B cell (primary cell): Measurements from ENCODE around the gene HOXA10. TPM values are rescaled to one million over a fixed set of nuclear protein-coding genes. Genes with fewer than 3 reads are reported as not detected.

Source experiments
- ATAC-seq: fragments of 200-7000 bp; cut with Tn5 transposase; one replicate; pipeline ENCODE4 v1.10.0; 2021; ENCODE audit warnings: low read depth, mild to moderate bottlenecking, moderate number of reproducible peaks, moderate library complexity
- CTCF ChIA-PET: fragments of 350-600 bp; sonication (Branson Sonifier 250); formaldehyde crosslinking; loops from one replicate; lab custom pipeline; 2021; ENCODE audit warnings: antibody characterized with exemption, inconsistent platforms; lab: Charles Lee
- POLR2A ChIA-PET: fragments of 350-600 bp; sonication (Branson Sonifier 250); formaldehyde crosslinking; loops from one replicate; lab custom pipeline; 2021; ENCODE audit warnings: antibody characterized with exemption; lab: Charles Lee
- DNase-seq: peaks from one replicate; pipeline ENCODE4 v3.0.0; 2013
- H2AFZ ChIP-seq: 2 replicates; pipeline ENCODE4 v1.6.1; 2012; ENCODE audit warnings: mild to moderate bottlenecking, low read depth, low read length; ENCODE audit not compliant: insufficient read depth, poor library complexity, severe bottlenecking
- H3K27ac ChIP-seq, 2 donors: 1 replicate in 1 of 2; 2 replicates in 1 of 2; pipeline ENCODE4 v1.5.1; 2012 to 2013; ENCODE audit warnings: low read length in 2 of 2, mild to moderate bottlenecking in 2 of 2, moderate library complexity in 1 of 2
- H3K27me3 ChIP-seq, 4 experiments: fragments of 200-600 bp in 1 of 4; sonication (generic) in 1 of 4; replicated peaks in 1 of 4; 1 replicate in 2 of 4; 2 replicates in 2 of 4; pipeline versions ENCODE4 v1.6.1 to v1.7.0; 2013 to 2016; ENCODE audit warnings: low read length in 3 of 4, mild to moderate bottlenecking in 2 of 4, mixed read lengths in 1 of 4, moderate library complexity in 1 of 4; ENCODE audit not compliant: insufficient read depth in 4 of 4, control insufficient read depth in 3 of 4; ENCODE audit errors: control extremely low read depth in 1 of 4
- H3K36me3 ChIP-seq, 2 experiments: replicated peaks in 1 of 2; 1 replicate in 1 of 2; 2 replicates in 1 of 2; pipeline versions ENCODE4 v1.6.1 to v1.7.1; 2013; ENCODE audit warnings: low read length in 1 of 2; ENCODE audit not compliant: insufficient read depth in 2 of 2, control insufficient read depth in 1 of 2; ENCODE audit errors: control extremely low read depth in 1 of 2, extremely low read depth in 1 of 2
- H3K4me1 ChIP-seq, 2 donors: fragments of 200-600 bp in 1 of 2; sonication (generic) in 1 of 2; 1 replicate in 1 of 2; 2 replicates in 1 of 2; pipeline versions ENCODE4 v1.5.1 to v1.6.1; 2013 to 2017; ENCODE audit warnings: low read length in 2 of 2; ENCODE audit not compliant: control insufficient read depth in 2 of 2, insufficient read depth in 2 of 2
- H3K4me2 ChIP-seq: replicated peaks from 2 replicates; pipeline ENCODE3; 2012; ENCODE audit warnings: mild to moderate bottlenecking, low read depth, low read length; ENCODE audit not compliant: poor library complexity, severe bottlenecking
- H3K4me3 ChIP-seq, 5 experiments: fragments of 200-600 bp in 1 of 5; sonication (generic) in 1 of 5; 1 replicate in 3 of 5; 2 replicates in 2 of 5; pipeline versions ENCODE4 v1.5.1 to v1.7.0; 2011 to 2016; ENCODE audit warnings: low read length in 4 of 5, mild to moderate bottlenecking in 4 of 5, low read depth in 2 of 5, control low read depth in 1 of 5, moderate library complexity in 1 of 5; ENCODE audit not compliant: insufficient read depth in 1 of 5; ENCODE audit errors: control extremely low read depth in 1 of 5, extremely low read depth in 1 of 5
- H3K79me2 ChIP-seq: fragments of 200-600 bp; sonication (generic); one replicate; pipeline ENCODE4 v1.6.0; 2016; ENCODE audit warnings: low read length; ENCODE audit not compliant: control insufficient read depth, insufficient read depth
- H3K9ac ChIP-seq: fragments of 200-600 bp; sonication (generic); 2 replicates; pipeline ENCODE4 v1.6.1; 2017; ENCODE audit warnings: mild to moderate bottlenecking, low read length, moderate library complexity
- H3K9me3 ChIP-seq, 3 donors: one replicate each; pipeline versions ENCODE4 v1.6.1 to v1.7.1; 2013; ENCODE audit warnings: low read length in 2 of 3; ENCODE audit not compliant: control insufficient read depth in 2 of 3, insufficient read depth in 1 of 3; ENCODE audit errors: control extremely low read depth in 1 of 3
- H4K20me1 ChIP-seq: 2 replicates; pipeline ENCODE4 v1.6.0; 2012; ENCODE audit warnings: mild to moderate bottlenecking, low read length; ENCODE audit not compliant: insufficient read depth, control insufficient read depth, poor library complexity, severe bottlenecking
- H3K27ac Mint-ChIP-seq: one replicate; pipeline ENCODE4 v1.8.0; 2021; ENCODE audit warnings: mixed read lengths
- H3K27me3 Mint-ChIP-seq: one replicate; pipeline ENCODE4 v1.8.0; 2021; ENCODE audit warnings: mixed read lengths
- H3K4me1 Mint-ChIP-seq: one replicate; pipeline ENCODE4 v1.8.0; 2021; ENCODE audit warnings: mixed read lengths
- H3K4me3 Mint-ChIP-seq: one replicate; pipeline ENCODE4 v1.8.0; 2021; ENCODE audit warnings: mixed read lengths
- H3K9me3 Mint-ChIP-seq: one replicate; pipeline ENCODE4 v1.8.0; 2022; ENCODE audit warnings: mixed read lengths; ENCODE audit not compliant: insufficient read depth
- CTCF ChIP-seq: fragments of 200-600 bp; IDR thresholded peaks from one replicate; pipeline ENCODE4 v1.8.0; 2022; ENCODE audit warnings: antibody characterized with exemption, mild to moderate bottlenecking
- EZH2 ChIP-seq: IDR thresholded peaks from 2 replicates; pipeline ENCODE4 v1.6.1; 2012; ENCODE audit warnings: borderline replicate concordance, low read depth, mild to moderate bottlenecking, moderate library complexity, low read length; ENCODE audit not compliant: insufficient read depth, poor library complexity, severe bottlenecking
- WGBS: methylation state at CpG from one replicate; pipeline ENCODE4 v1.1.5; 2013; ENCODE audit warnings: missing lambda C conversion rate; ENCODE audit not compliant: insufficient coverage; 5-methylcytosine and 5-hydroxymethylcytosine counted together
- intact Hi-C: fragments of 100-400 bp; cut with micrococcal nuclease; formaldehyde crosslinking; loops from one replicate; pipeline ENCODE4 v1.10.0; 2022
- polyA plus RNA-seq: library from polyadenylated mRNA; depleted of rRNA; stranded (reverse); fragments of >200 nt; gene quantifications from 2 replicates; pipeline ENCODE4 v1.2.3, GENCODE V29; 2012
- total RNA-seq, 2 donors: library from RNA; stranded (reverse); fragments of 120-200 nt in 1 of 2; gene quantifications; 1 replicate in 1 of 2; 2 replicates in 1 of 2; pipeline versions ENCODE4 v1.2.3 to v1.2.4, GENCODE V29; 2013 to 2022

The HOXA10 gene
- total and polyA plus RNA-seq, 2 donors (not counting 1 experiment from before 2014, with no cell fraction given): not detected

- peaks cover 59% of the 10 kb centered on the region for H3K27me3 Mint-ChIP-seq
- no peak for ATAC-seq
- peaks cover 11% of the 10 kb centered on the region for H3K4me1 Mint-ChIP-seq
- no peak overlapping the region for H3K4me3 Mint-ChIP-seq
- ChIA-PET POLR2A (no interaction called here), CTCF (interaction anchor here (0.9 to 2.7 kb wide), 4 partner anchors 8 to 32 kb away, joined by 4 to 9 read pairs (median 6); no protein-coding TSS in a partner anchor)
- Histone ChIP-seq H3K36me3 (no peaks in the 10 kb centered on the region), H3K4me3 (no peak overlapping the region), H4K20me1 (no peaks in the 10 kb centered on the region), H3K9me3 (peaks cover 0 to 49% (median under 1%) of the 10 kb centered on the region in 3 donors), H2AFZ (no peak overlapping the region), H3K4me2 (no peak overlapping the region), H3K79me2 (no peaks in the 10 kb centered on the region), H3K9ac (no peak overlapping the region), H3K27me3 (peaks cover 0 to 93% (median 70%) of the 10 kb centered on the region in 4 experiments), H3K4me1 (peaks cover 23 to 40% of the 10 kb centered on the region in 2 donors), H3K27ac (no peak overlapping the region)
- no peaks in the 10 kb centered on the region for H3K9me3 Mint-ChIP-seq
- TF ChIP-seq EZH2: no peak
- TF ChIP-seq CTCF: no peak
- WGBS: 93% methylated on average over 3 of the region's 5 CpGs
- H3K27ac Mint-ChIP-seq: no peak overlapping the region
- intact Hi-C loops: no loop called here
- DNase-seq: no peak
Observed at GRCh38 chr7:27177795-27178320, 3.7 kb upstream of the HOXA10 start.

GRCh38 chr7:27176962-27177794 is 3.1 kb upstream of the HOXA10 start:
- Histone ChIP-seq H3K4me2 (no peak overlapping the region), H3K79me2 (no peaks in the 10 kb centered on the region), H3K36me3 (no peaks in the 10 kb centered on the region), H3K9me3 (peaks cover 0 to 51% (median 7%) of the 10 kb centered on the region in 3 donors), H2AFZ (no peak overlapping the region), H3K4me1 (peaks cover 29 to 40% of the 10 kb centered on the region in 2 donors), H4K20me1 (no peaks in the 10 kb centered on the region), H3K9ac (no peak overlapping the region), H3K4me3 (no peak overlapping the region), H3K27ac (no peak overlapping the region), H3K27me3 (peaks cover 0 to 93% (median 70%) of the 10 kb centered on the region in 4 experiments)
- Mint-ChIP-seq H3K9me3 (no peaks in the 10 kb centered on the region), H3K4me1 (peaks cover 14% of the 10 kb centered on the region), H3K27me3 (peaks cover 57% of the 10 kb centered on the region), H3K4me3 (no peak overlapping the region), H3K27ac (no peak overlapping the region)
- ChIA-PET CTCF (interaction anchor here (0.9 to 1.7 kb wide), 5 partner anchors 9 to 27 kb away, joined by 4 to 8 read pairs (median 5); no protein-coding TSS in a partner anchor), POLR2A (no interaction called here)
- WGBS: 90% methylated on average over 18 of the region's 22 CpGs
- ATAC-seq: no peak
- intact Hi-C loops: no loop called here
- TF ChIP-seq EZH2 (no peak), CTCF (no peak)
- no peak for DNase-seq
